Superior temporal gyrus (tissue), 1 donor: ENCODE data around the gene DGUOK.
"Not testable (repeated sequence)": the region's sequence is repeated elsewhere in the genome, so short reads cannot be mapped to it uniquely, and the experiment has no call there.

Experiments
- DNase-seq: peaks from one replicate; pipeline ENCODE4 v3.0.0-alpha.2; 2016; ENCODE audit errors: extremely low spot score

DGUOK gene

GRCh38 chr2:73899801-73900336 lies 26.8 kb upstream of the DGUOK start:
- no peak for DNase-seq

DNA sequence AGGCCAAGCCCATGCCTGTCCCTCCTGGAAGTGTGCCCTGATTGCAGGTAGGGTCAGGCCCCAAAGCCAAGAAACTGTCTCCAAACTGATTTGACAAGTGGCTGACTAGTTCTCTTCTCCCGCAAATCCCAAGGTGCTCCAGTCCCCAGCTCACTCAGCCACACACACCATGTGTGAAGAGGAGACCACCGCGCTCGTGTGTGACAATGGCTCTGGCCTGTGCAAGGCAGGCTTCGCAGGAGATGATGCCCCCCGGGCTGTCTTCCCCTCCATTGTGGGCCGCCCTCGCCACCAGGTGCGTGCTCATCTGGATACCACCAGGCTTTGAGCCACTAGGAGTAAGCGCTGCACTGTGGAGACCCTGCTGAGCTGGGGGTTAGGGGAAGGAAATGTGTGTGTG lies 25.5 kb upstream of the DGUOK start:
- no peak for DNase-seq

DNA sequence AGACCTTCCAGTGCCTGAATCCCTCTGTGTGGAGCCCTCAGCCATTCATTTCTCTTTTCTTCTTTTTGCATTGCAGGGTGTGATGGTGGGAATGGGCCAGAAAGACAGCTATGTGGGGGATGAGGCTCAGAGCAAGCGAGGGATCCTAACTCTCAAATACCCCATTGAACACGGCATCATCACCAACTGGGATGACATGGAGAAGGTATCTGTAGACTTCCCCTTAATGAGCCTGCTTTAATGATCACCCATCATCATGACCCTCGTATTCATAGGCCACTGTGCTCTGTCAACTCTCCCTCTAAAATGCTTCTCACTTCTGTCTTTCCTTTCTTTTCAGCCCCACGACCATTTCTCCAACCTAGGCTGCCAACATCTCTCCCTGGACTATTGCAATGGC lies 24.4 kb upstream of the DGUOK start:
- DNase-seq, result no peak

DNA sequence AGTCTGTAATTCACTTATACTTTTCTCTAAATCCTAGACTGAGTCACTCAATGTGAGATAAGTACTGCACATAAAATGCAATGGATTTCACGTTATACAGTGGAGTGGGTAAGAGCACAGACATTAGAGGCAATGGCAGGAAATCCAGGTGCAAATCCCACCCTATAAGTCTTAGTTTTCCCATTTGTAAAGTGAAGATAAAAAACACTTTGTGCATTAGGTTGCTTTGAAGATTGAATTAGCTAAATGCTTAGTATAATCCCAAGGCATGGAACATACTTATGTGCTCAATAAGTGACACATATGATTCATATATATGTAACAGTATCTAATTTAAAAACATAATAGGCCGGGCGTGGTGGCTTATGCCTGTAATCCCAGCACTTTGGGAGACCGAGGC lies 23.4 kb upstream of the DGUOK start:
- DNase-seq, result no peak

DNA sequence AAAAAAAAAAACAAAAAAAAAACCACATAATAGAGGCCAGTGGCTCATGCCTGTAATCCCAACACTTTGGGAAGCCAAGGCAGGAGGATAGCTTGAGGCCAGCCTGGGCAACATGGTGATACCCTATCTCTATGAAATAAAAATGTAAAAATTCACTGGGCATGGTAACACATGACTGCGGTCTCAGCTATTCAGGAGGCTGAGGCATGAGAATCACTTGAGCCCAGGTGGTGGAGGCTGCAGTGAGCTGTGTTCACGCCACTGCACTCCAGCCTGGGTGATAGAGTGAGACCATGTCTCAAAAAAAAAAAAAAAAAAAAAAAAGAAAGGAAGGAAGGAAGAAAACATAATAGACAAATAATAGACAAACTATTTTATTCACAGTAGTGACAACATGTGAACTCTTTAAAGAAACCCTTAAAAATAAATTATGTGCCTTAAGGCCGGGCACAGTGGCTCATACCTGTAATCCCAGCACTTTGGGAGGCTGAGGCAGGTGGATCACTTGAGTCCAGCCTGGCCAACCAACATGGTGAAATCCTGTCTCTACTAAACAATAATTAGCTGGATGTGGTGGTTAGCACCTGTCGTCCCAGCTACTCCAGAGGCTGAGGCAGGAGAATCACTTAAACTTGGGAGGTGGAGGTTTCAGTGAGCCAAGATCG lies 22.6 kb upstream of the DGUOK start:
- DNase-seq, result not testable (repeated sequence)

- DNase-seq, result no peak
Observed at GRCh38 chr2:73904952-73905351, 21.7 kb upstream of the DGUOK start.

GRCh38 chr2:73906847-73907505 lies 19.7 kb upstream of the DGUOK start:
- DNase-seq, result no peak

DNA sequence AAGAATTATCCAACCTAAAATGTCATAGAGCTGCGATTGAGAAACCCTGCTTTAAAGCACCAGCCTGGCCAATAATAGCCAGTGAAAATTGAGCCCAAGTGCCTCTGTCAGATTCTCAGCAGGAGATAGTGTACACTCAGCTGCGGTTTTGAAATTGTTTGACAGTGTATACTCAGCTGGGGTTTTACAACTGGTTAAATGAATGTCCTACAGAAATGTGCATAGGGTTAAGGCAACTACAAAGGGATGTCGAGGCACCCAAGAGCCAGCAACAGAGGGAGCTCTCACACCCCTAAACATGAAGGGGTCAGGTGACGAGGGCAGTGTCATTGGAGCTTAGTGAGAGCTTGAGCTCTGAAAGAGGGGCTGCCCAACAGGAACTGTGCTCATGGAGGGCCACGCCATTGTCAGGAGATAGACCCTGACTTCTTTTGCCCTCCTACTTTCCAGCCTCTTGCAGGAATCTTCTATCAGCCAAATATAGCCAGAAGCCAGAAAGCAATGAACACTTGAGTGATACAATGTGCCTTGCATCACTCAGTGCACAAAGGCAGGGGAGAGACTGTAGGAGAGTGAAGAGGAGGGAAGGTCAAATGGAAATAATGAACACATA lies 18.7 kb upstream of the DGUOK start:
- DNase-seq, result no peak

- no peak for DNase-seq
Observed at GRCh38 chr2:73908689-73909652, 17.7 kb upstream of the DGUOK start.

- DNase-seq, result no peak
Observed at GRCh38 chr2:73910873-73911547, 15.7 kb upstream of the DGUOK start.

DNA sequence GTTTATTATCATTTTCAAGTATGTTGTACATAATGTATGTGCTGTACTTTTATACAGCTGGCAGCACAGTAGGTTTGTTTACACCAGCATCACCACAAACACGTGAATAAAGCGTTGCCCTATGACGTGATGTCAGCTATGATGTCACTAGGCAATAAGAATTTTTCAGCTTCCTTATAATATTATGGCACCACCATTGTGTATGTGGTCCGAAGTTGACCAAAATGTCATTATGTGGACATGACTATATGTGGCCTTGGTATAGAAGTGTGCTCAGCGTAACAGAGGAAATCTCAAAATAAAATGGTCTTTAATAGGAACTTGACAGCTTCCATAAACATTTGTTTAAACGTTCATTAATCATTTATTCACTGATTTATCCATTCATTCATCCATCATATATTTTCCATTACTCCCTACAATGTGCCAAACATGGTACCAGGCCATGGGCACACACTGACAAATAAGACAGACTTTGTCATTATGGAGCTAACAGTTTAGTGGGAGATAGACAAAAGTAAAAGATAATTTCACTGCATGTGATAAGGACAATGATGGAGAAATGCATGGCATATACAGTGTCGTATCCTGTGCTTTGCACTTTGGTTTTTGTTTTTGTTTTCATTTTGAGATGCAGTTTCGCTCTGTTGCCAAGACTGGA lies 15.0 kb upstream of the DGUOK start:
- DNase-seq, result no peak

- no peak for DNase-seq
Observed at GRCh38 chr2:73913414-73914054, 13.1 kb upstream of the DGUOK start.

- DNase-seq, result no peak
Observed at GRCh38 chr2:73914667-73915066, 12.0 kb upstream of the DGUOK start.

GRCh38 chr2:73915437-73915993 lies 11.2 kb upstream of the DGUOK start:
- no peak for DNase-seq

DNA sequence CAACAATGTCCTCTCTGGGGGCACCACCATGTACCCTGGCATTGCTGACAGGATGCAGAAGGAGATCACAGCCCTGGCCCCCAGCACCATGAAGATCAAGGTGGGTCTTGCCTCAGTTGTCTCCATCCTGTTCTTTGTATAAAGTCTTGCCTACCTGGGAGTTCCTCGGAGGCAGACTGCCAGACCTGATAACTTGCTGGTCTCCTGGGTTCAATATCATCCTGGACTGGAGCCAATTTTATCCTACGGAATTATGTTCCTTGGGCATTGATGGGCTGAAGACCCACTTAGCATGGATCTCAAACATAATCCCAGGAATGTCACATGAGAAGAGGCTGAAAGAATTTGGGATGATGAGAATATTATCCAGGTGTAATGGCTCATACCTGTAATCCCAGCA lies 10.0 kb upstream of the DGUOK start:
- no peak for DNase-seq

- DNase-seq, result no peak
Observed at GRCh38 chr2:73917296-73917695, 9.4 kb upstream of the DGUOK start.

- no peak for DNase-seq
Observed at GRCh38 chr2:73917696-73918207, 8.9 kb upstream of the DGUOK start.

DNA sequence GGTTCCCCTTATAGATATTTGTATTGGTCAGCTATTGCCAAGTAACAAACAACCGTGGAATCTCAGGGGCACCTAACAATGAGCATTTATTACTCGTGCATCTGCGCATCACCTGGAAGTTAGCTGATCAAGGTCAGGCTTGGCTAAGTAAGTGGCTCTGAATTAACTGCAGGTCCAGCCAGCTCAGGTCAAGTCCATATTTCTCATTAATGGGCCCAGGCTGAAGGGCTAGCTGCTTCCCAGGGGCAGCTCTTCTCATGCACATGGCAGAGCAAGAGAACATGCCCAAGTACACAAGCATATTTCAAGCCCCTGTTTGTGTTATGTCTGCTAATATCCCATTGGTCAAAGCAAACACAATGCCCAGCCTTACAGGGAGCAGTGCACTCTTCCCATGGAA lies 7.8 kb upstream of the DGUOK start:
- DNase-seq, result no peak

- no peak for DNase-seq
Observed at GRCh38 chr2:73919596-73920228, 7.0 kb upstream of the DGUOK start.
